GM10266 (cell line): ENCODE data around the gene LTO1.

Experiments
- DNase-seq: peaks from one replicate; pipeline ENCODE4 v3.0.0; 2012; ENCODE audit errors: extremely low spot score
- CTCF ChIP-seq: IDR thresholded peaks from 2 replicates; pipeline ENCODE4 v1.5.1; 2012; ENCODE audit warnings: mild to moderate bottlenecking, low read depth; ENCODE audit not compliant: control insufficient read depth, insufficient read depth; ENCODE audit errors: missing control alignments

Gene LTO1

GRCh38 chr11:69635195-69635594 lies 40.0 kb downstream of the LTO1 start:
- DNase-seq, result no peak
- no peak for TF ChIP-seq CTCF

GRCh38 chr11:69634590-69634989 lies 40.6 kb downstream of the LTO1 start:
- no peak for TF ChIP-seq CTCF
- no peak for DNase-seq

GRCh38 chr11:69634069-69634468 lies 41.1 kb downstream of the LTO1 start:
- no peak for DNase-seq
- TF ChIP-seq CTCF, result no peak

GRCh38 chr11:69632900-69633299 lies 42.3 kb downstream of the LTO1 start:
- no peak for TF ChIP-seq CTCF
- no peak for DNase-seq

- no peak for DNase-seq
- TF ChIP-seq CTCF, result no peak
Observed at GRCh38 chr11:69630424-69630823, 44.7 kb downstream of the LTO1 start.

- no peak for TF ChIP-seq CTCF
Observed at GRCh38 chr11:69630017-69630416, 45.1 kb downstream of the LTO1 start.

GRCh38 chr11:69627551-69627950 lies 47.6 kb downstream of the LTO1 start:
- no peak for DNase-seq
- TF ChIP-seq CTCF, result no peak

More at GRCh38 chr11:69630017-69630416, 45.1 kb downstream of the LTO1 start:
- DNase-seq, result no peak
